ENCODE results near the gene HOXA1. TPM values are rescaled to one million over a fixed set of nuclear protein-coding genes. Genes with fewer than 3 reads are reported as not detected.

HOXA1 gene
- polyA plus RNA-seq, 3 donors from 2014 or later: 0.62 TPM; not detected in 2

DNA sequence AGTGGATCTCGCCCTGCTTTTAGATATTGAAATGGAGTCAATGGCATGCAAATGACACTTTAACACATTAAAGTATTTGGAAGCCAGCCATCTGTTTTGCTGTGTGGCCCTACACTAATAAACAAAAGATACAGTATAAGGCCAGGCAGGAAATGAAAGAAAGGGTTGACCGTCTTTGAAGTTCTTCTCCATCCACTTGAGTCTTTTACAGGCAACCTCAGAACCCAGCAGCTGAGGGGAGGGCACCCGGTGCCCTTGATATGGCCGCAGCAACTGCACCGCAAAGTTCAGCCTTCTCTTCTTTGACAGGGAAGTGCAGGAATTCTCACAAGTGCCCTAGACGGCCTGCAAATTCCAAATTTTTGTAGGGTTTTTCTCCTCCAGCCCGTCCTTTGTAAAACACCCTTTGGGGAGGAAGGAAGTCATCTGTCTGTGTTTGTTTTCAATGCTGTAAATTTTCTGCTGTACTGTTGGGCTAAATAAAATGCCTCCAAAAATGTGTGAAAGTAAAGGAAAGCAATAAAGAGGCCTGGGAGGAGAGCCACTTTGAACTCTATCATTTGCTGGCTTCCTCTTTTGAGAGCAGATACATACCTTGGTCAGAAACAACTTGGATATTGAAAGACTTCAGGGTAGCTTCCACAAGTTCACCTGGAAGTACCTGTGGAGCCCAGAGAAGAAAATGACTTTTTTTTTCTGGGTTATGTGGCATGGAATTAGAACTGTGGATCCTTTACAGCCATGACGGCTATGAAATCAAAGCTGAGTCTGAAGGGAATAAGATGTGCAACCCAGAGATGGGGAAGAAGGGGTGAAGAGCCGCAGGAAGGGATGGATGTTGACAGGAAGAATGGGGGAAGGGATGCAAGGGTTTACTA lies 3.6 kb downstream of the HOXA1 start:
- Mint-ChIP-seq H3K36me3 (no peaks in the 10 kb centered on the region), H3K9me3 (peaks cover 0 to 2% (median 0%) of the 10 kb centered on the region in 6 donors), H3K4me3 (no peak overlapping the region), H3K27ac (no peak overlapping the region), H3K4me1 (peaks cover 24 to 41% of the 10 kb centered on the region in 2 donors), H3K27me3 (ENCODE audit: low read depth in 3 of 3) (peaks cover 20 to 34% (median 27%) of the 10 kb centered on the region in 3 donors)
- no peak for DNase-seq

DNA sequence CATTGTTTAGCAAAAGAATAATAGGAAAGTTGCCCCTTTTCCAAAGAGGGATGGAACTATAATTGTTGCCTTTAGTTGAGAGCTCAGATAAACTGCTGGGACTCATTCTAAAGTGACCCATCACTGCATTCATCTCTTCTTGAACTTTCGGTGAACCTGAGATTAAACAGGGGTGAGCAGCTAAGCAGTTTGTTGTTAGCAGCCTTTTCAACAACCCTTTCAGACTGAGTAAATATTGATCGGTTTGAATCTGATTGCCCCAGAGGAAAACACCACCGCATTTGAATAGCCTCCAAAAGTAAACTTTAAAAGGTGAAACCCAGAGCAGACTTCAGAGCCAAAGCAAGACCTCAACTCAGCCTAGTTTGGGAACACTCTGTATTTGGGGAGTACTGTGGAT lies 4.7 kb downstream of the HOXA1 start:
- no peak for DNase-seq
- peaks cover 22 to 33% (median 25%) of the 10 kb centered on the region in 3 donors for H3K27me3 Mint-ChIP-seq (ENCODE audit: low read depth in 3 of 3)
- H3K4me1 Mint-ChIP-seq: peaks cover 21 to 37% of the 10 kb centered on the region in 2 donors
- H3K27ac Mint-ChIP-seq: no peak overlapping the region
- H3K4me3 Mint-ChIP-seq: no peak overlapping the region
- no peaks in the 10 kb centered on the region for H3K36me3 Mint-ChIP-seq
- peaks cover 0 to 2% (median 0%) of the 10 kb centered on the region in 6 donors for H3K9me3 Mint-ChIP-seq

DNA sequence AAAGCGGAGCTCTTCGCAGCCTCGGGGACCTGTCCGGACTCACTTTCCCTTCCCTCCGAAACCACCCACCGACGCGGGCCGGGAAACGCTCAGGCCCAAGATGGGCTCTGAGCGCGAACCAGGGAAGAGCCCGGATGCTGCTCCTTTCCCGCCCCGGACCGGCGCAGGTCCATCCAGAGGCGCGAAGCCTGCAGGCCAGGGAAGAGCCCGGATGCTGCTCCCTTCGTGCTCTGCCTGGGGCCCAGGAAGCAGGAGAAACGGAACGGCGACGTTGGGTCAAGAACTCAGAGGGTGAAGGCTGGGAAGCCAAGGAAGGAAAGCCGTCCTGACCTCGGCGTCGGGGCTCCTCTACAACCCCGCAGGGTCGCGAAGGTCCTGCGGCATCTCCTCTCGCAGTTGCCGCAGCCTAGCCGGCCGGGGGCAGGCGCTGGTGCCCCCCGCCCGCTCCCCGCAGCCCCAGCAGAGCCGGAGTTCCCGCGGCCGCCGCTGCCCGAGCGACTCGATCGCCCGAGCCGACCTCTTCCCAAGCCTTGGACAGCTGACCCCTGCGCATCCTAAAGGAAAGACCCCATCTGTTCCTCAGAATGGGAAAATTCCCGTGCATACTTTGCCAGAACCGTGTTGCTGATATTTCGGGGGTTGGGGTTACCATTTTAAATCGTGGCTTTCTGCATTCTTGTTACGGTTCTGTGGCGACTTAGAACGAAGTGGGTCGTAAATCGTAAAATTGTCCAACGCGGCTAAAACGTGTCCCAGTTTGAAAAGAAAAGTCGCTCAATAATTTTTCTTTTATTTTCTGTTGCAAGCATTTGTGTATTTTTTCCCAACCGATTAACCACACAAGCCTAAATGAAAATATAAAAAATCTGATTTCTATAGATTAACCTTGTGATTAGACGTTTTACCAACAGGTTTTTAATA lies 7.5 kb downstream of the HOXA1 start:
- H3K4me1 Mint-ChIP-seq: peaks cover 8 to 26% of the 10 kb centered on the region in 2 donors
- H3K36me3 Mint-ChIP-seq: no peaks in the 10 kb centered on the region
- H3K9me3 Mint-ChIP-seq: peaks cover 0 to 2% (median 0%) of the 10 kb centered on the region in 6 donors
- peaks cover 12 to 24% (median 19%) of the 10 kb centered on the region in 3 donors for H3K27me3 Mint-ChIP-seq (ENCODE audit: low read depth in 3 of 3)
- H3K27ac Mint-ChIP-seq: no peak overlapping the region
- H3K4me3 Mint-ChIP-seq: peak overlapping the region in 4 of 5 donors; percentile 22 to 67 (median 50)
- no peak for DNase-seq

GRCh38 chr7:27083646-27084045 lies 12.2 kb downstream of the HOXA1 start:
- DNase-seq: no peak
- Mint-ChIP-seq H3K36me3 (no peaks in the 10 kb centered on the region), H3K27me3 (ENCODE audit: low read depth in 3 of 3) (peaks cover 6 to 8% (median 6%) of the 10 kb centered on the region in 3 donors), H3K9me3 (peaks cover 0 to 2% (median 0%) of the 10 kb centered on the region in 6 donors), H3K4me1 (peaks cover 12 to 25% of the 10 kb centered on the region in 2 donors), H3K27ac (no peak overlapping the region), H3K4me3 (no peak overlapping the region)

GRCh38 chr7:27082171-27082570 lies 13.6 kb downstream of the HOXA1 start:
- H3K4me1 Mint-ChIP-seq: peaks cover 4 to 11% of the 10 kb centered on the region in 2 donors
- no peak overlapping the region for H3K4me3 Mint-ChIP-seq
- no peaks in the 10 kb centered on the region for H3K9me3 Mint-ChIP-seq
- DNase-seq: no peak
- no peak overlapping the region for H3K27ac Mint-ChIP-seq
- no peaks in the 10 kb centered on the region for H3K36me3 Mint-ChIP-seq
- peaks cover under 1 to 4% (median 3%) of the 10 kb centered on the region in 3 donors for H3K27me3 Mint-ChIP-seq (ENCODE audit: low read depth in 3 of 3)

- no peak for DNase-seq
- H3K9me3 Mint-ChIP-seq: no peaks in the 10 kb centered on the region
- no peak overlapping the region for H3K27ac Mint-ChIP-seq
- H3K4me3 Mint-ChIP-seq: no peak overlapping the region
- H3K4me1 Mint-ChIP-seq: peaks cover 4 to 11% of the 10 kb centered on the region in 2 donors
- no peaks in the 10 kb centered on the region for H3K36me3 Mint-ChIP-seq
- H3K27me3 Mint-ChIP-seq (ENCODE audit: low read depth in 3 of 3): peaks cover 0 to 3% (median under 1%) of the 10 kb centered on the region in 3 donors
These were observed 14.9 kb downstream of the HOXA1 start for GRCh38 chr7:27080844-27081436.

DNA sequence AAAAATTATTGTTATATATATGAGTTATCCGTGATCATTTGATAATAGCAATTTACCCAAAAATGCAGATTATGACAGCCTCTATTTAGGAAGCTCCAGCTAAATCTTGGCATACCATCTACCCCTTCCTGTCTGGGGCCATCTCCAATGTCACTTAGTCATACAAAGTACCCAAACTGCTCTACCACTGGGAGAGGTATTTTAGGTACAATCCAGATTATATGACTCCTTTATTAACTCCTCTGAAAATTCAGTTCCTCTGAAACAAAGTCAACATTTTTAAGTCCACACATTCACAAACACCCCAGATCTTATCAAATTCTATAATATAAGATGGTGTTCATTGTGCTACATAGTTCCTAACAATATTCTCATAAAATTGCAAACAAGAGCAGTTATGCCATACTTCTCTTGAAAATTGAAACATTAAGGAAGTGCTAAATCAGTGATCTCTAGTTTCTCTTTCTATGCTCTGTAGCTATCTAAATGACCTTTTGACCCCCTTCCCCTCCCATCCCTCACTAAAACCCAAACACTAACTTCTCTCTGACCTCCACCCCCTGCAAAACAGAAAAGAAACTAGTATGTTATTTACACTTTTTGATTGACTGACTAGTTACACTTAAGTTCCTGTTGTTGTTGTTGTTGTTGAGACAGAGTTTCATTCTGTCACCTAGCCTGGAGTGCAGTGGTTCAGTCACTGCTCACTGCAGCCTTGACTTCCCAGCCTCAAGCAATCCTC lies 16.4 kb downstream of the HOXA1 start:
- Mint-ChIP-seq H3K27me3 (ENCODE audit: low read depth in 3 of 3) (peaks cover 0 to 3% (median 0%) of the 10 kb centered on the region in 3 donors), H3K36me3 (no peaks in the 10 kb centered on the region), H3K4me3 (no peak overlapping the region), H3K9me3 (no peaks in the 10 kb centered on the region), H3K27ac (no peak overlapping the region), H3K4me1 (peaks cover 4 to 11% of the 10 kb centered on the region in 2 donors)
- DNase-seq: no peak

- H3K27me3 Mint-ChIP-seq (ENCODE audit: low read depth in 3 of 3): peaks cover 0 to 4% (median 3%) of the 10 kb centered on the region in 3 donors
- H3K4me1 Mint-ChIP-seq: peaks cover 4 to 6% of the 10 kb centered on the region in 2 donors
- H3K36me3 Mint-ChIP-seq: no peaks in the 10 kb centered on the region
- H3K27ac Mint-ChIP-seq: no peak overlapping the region
- H3K9me3 Mint-ChIP-seq: no peaks in the 10 kb centered on the region
- DNase-seq: no peak
- no peak overlapping the region for H3K4me3 Mint-ChIP-seq
These were observed 17.1 kb downstream of the HOXA1 start for GRCh38 chr7:27078616-27079233.

DNA sequence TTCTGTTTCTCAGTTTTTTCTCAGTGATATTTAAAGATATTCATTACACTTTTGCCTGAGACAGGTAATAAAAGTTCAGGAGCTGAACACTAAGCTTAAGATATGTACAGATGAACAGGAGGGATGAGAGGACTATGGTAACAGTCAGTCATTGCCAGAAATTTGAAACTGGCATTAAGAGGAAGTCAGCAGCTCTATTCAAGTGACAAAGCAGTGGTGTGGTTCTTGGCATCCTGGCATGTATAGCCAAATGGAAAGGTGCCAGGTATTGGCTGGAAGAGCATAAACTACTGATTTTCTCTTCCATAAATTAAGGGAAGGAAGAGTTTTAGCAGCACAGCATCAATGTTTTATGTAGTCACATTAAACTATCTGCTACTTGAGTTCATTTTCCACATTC lies 22.7 kb downstream of the HOXA1 start:
- H3K36me3 Mint-ChIP-seq: no peaks in the 10 kb centered on the region
- DNase-seq: no peak
- H3K27ac Mint-ChIP-seq: no peak overlapping the region
- no peak overlapping the region for H3K4me3 Mint-ChIP-seq
- H3K4me1 Mint-ChIP-seq: no peaks in the 10 kb centered on the region
- H3K27me3 Mint-ChIP-seq (ENCODE audit: low read depth in 3 of 3): peaks cover 0 to 13% (median 8%) of the 10 kb centered on the region in 3 donors
- H3K9me3 Mint-ChIP-seq: no peaks in the 10 kb centered on the region

- Mint-ChIP-seq H3K27me3 (ENCODE audit: low read depth in 3 of 3) (peaks cover 0 to 13% (median 8%) of the 10 kb centered on the region in 3 donors), H3K4me1 (no peaks in the 10 kb centered on the region), H3K27ac (no peak overlapping the region), H3K4me3 (no peak overlapping the region), H3K36me3 (no peaks in the 10 kb centered on the region), H3K9me3 (no peaks in the 10 kb centered on the region)
- DNase-seq: no peak
These were observed 24.0 kb downstream of the HOXA1 start for GRCh38 chr7:27071622-27072390.

- H3K36me3 Mint-ChIP-seq: no peaks in the 10 kb centered on the region
These were observed 27.5 kb downstream of the HOXA1 start for GRCh38 chr7:27068259-27068658.

GRCh38 chr7:27066148-27066547 lies 29.7 kb downstream of the HOXA1 start:
- H3K4me3 Mint-ChIP-seq: no peak overlapping the region
- no peaks in the 10 kb centered on the region for H3K9me3 Mint-ChIP-seq
- no peak for DNase-seq
- no peaks in the 10 kb centered on the region for H3K36me3 Mint-ChIP-seq
- H3K4me1 Mint-ChIP-seq: no peaks in the 10 kb centered on the region
- peaks cover 2 to 7% (median 4%) of the 10 kb centered on the region in 3 donors for H3K27me3 Mint-ChIP-seq (ENCODE audit: low read depth in 3 of 3)
- H3K27ac Mint-ChIP-seq: no peak overlapping the region

More at GRCh38 chr7:27068259-27068658, 27.5 kb downstream of the HOXA1 start:
- Mint-ChIP-seq H3K4me1 (no peaks in the 10 kb centered on the region), H3K27ac (no peak overlapping the region), H3K27me3 (ENCODE audit: low read depth in 3 of 3) (peaks cover 2 to 9% (median 7%) of the 10 kb centered on the region in 3 donors), H3K9me3 (no peaks in the 10 kb centered on the region), H3K4me3 (no peak overlapping the region)
- no peak for DNase-seq

Data from immature natural killer cell (primary cell).